ENCODE results near the gene PROS1.

DNA sequence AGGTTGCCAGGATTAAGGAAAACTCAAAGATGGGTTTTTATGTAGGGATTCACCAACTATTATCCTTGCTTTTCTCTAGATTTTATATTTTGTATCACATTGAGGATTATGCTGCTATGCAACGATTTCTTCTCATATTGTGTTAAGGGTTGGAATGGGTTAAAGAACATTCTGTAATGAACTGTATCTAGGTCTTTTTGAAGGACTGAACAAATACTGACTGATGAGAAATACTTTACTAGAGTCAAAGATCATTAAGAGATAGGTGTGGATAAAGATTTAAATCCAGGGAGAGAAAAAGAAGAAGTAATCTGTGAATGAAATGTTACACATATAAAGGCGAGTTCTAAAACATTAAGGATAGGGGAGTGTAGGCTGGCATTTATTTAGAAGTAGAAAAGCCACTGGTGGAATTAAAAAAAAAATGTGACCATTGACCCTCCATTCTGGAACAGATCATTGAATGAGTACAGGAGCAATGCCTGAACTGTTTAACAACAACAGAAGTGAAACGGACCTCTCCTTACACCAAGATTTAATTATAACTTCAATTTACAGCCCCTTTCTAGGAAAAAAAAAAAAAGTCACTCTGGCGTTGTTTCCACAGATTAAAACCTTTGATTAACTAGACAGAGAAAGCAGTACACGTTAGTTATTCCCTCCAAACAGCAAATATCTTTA, 39.2 kb downstream of the PROS1 start:
- no peak for TF ChIP-seq ZNF10 (tag by site-specific recombination; IDR thresholded peaks at IDR 0.05)
- TF ChIP-seq, protein P1, sequence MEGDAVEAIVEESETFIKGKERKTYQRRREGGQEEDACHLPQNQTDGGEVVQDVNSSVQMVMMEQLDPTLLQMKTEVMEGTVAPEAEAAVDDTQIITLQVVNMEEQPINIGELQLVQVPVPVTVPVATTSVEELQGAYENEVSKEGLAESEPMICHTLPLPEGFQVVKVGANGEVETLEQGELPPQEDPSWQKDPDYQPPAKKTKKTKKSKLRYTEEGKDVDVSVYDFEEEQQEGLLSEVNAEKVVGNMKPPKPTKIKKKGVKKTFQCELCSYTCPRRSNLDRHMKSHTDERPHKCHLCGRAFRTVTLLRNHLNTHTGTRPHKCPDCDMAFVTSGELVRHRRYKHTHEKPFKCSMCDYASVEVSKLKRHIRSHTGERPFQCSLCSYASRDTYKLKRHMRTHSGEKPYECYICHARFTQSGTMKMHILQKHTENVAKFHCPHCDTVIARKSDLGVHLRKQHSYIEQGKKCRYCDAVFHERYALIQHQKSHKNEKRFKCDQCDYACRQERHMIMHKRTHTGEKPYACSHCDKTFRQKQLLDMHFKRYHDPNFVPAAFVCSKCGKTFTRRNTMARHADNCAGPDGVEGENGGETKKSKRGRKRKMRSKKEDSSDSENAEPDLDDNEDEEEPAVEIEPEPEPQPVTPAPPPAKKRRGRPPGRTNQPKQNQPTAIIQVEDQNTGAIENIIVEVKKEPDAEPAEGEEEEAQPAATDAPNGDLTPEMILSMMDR (tag by site-specific recombination; IDR thresholded peaks at IDR 0.05) = no peak
- no peak for TF ChIP-seq ZNF248 (tag by site-specific recombination; IDR thresholded peaks at IDR 0.05)
- TF ChIP-seq HOXC10 (CRISPR knock-in tag; IDR thresholded peaks at IDR 0.05) = no peak
